Lower leg skin (tissue), 3 donors: ENCODE measurements around the gene ZNF541.

Source experiments
- POLR2A ChIP-seq, 2 donors: fragments of 450-650 bp; IDR thresholded peaks; one replicate each; pipeline ENCODE4 v1.6.1; 2016 to 2017; ENCODE audit warnings: antibody characterized with exemption in 2 of 2, mild to moderate bottlenecking in 1 of 2, moderate library complexity in 1 of 2
- TF ChIP-seq, protein P1 (sequence below), 3 donors: fragments of 450-650 bp; IDR thresholded peaks; one replicate each; pipeline ENCODE4 v1.5.1; 2016; ENCODE audit warnings: antibody characterized with exemption in 3 of 3, mild to moderate bottlenecking in 3 of 3, moderate library complexity in 2 of 3

GRCh38 chr19:47589824-47590223 lies 16.9 kb upstream of the ZNF541 start:
- TF ChIP-seq, protein P1, sequence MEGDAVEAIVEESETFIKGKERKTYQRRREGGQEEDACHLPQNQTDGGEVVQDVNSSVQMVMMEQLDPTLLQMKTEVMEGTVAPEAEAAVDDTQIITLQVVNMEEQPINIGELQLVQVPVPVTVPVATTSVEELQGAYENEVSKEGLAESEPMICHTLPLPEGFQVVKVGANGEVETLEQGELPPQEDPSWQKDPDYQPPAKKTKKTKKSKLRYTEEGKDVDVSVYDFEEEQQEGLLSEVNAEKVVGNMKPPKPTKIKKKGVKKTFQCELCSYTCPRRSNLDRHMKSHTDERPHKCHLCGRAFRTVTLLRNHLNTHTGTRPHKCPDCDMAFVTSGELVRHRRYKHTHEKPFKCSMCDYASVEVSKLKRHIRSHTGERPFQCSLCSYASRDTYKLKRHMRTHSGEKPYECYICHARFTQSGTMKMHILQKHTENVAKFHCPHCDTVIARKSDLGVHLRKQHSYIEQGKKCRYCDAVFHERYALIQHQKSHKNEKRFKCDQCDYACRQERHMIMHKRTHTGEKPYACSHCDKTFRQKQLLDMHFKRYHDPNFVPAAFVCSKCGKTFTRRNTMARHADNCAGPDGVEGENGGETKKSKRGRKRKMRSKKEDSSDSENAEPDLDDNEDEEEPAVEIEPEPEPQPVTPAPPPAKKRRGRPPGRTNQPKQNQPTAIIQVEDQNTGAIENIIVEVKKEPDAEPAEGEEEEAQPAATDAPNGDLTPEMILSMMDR (IDR thresholded peaks at IDR 0.05), result no peak
- TF ChIP-seq POLR2A (IDR thresholded peaks at IDR 0.05), result no peak
